ENCODE results near the gene FDXACB1.

The FDXACB1 gene

GRCh38 chr11:111918390-111919256 is 39.7 kb upstream of the FDXACB1 start, which contains the start of gene C11orf52:
TSS of gene C11orf52 (plus strand) at chr11:111918913. CDS start at chr11:111918973, 60 bp downstream.
- Histone ChIP-seq H3K27me3 (replicated peaks; ENCODE audit: control insufficient read depth, insufficient read depth, low read length, poor library complexity, severe bottlenecking) (peaks cover 7% of the 10 kb centered on the region), H3K36me3 (ENCODE audit: control insufficient read depth, insufficient read depth, low read length) (no peaks in the 10 kb centered on the region), H3K4me1 (ENCODE audit: control insufficient read depth, insufficient read depth, low read length, poor library complexity, severe bottlenecking) (no peaks in the 10 kb centered on the region), H3K9me3 (ENCODE audit: control insufficient read depth, low read length) (no peaks in the 10 kb centered on the region), H3K4me3 (ENCODE audit: insufficient read depth, low read depth, low read length, poor library complexity, severe bottlenecking) (no peak within 1 kb of the TSS), H3K27ac (ENCODE audit: insufficient read depth, low read length, poor library complexity, severe bottlenecking) (no peak within 1 kb of the TSS)
- no peak for DNase-seq

DNA sequence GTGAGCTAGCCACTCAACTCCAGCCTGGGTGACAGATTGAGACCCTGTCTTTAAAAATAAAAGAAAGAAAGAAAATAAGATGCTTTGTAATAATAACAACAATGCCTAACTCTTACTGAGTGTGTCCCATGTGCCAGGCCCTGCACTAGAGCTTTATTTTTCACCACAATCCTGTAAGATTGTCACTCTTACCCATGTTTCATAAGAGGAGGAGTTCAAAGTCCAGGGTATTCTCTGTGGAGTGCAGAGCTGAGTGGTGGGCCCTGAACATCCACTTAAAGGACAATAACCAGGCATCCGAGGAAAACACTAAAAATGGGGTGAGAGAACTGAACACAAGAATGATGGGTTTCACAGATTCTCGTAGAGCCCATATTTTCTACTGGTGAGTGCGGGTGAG is 38.8 kb upstream of the FDXACB1 start:
- Histone ChIP-seq H3K9me3 (ENCODE audit: control insufficient read depth, low read length) (no peaks in the 10 kb centered on the region), H3K36me3 (ENCODE audit: control insufficient read depth, insufficient read depth, low read length) (no peaks in the 10 kb centered on the region), H3K4me1 (ENCODE audit: control insufficient read depth, insufficient read depth, low read length, poor library complexity, severe bottlenecking) (no peaks in the 10 kb centered on the region), H3K27ac (ENCODE audit: insufficient read depth, low read length, poor library complexity, severe bottlenecking) (no peak overlapping the region), H3K4me3 (ENCODE audit: insufficient read depth, low read depth, low read length, poor library complexity, severe bottlenecking) (no peak overlapping the region), H3K27me3 (replicated peaks; ENCODE audit: control insufficient read depth, insufficient read depth, low read length, poor library complexity, severe bottlenecking) (peaks cover 7% of the 10 kb centered on the region)
- no peak for DNase-seq

DNA sequence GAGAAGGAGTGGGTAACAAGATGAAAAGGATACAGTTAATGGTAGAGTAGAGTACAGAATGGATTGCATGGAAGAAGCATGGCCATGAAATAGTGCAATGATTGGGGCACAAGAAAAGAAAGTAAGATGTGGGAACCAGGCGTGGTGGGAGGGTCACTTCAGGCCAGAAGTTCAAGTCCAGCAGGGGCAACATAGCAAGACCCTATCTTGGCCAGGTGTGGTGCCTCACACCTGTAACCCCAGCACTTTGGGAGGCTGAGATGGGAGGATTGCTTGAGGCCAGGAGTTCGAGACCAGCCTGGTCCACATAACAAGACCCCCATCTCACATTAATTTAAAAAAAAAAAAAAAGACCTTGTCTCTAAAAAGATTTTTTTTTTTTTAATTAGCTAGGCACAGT is 38.3 kb upstream of the FDXACB1 start:
- no peaks in the 10 kb centered on the region for H3K9me3 ChIP-seq (ENCODE audit: control insufficient read depth, low read length)
- peaks cover 10% of the 10 kb centered on the region for H3K27me3 ChIP-seq (replicated peaks; ENCODE audit: control insufficient read depth, insufficient read depth, low read length, poor library complexity, severe bottlenecking)
- no peaks in the 10 kb centered on the region for H3K4me1 ChIP-seq (ENCODE audit: control insufficient read depth, insufficient read depth, low read length, poor library complexity, severe bottlenecking)
- H3K4me3 ChIP-seq (ENCODE audit: insufficient read depth, low read depth, low read length, poor library complexity, severe bottlenecking): no peak overlapping the region
- no peaks in the 10 kb centered on the region for H3K36me3 ChIP-seq (ENCODE audit: control insufficient read depth, insufficient read depth, low read length)
- DNase-seq: no peak
- no peak overlapping the region for H3K27ac ChIP-seq (ENCODE audit: insufficient read depth, low read length, poor library complexity, severe bottlenecking)

GRCh38 chr11:111916768-111917167 is 37.8 kb upstream of the FDXACB1 start:
- Histone ChIP-seq H3K27ac (ENCODE audit: insufficient read depth, low read length, poor library complexity, severe bottlenecking) (no peak overlapping the region), H3K36me3 (ENCODE audit: control insufficient read depth, insufficient read depth, low read length) (no peaks in the 10 kb centered on the region), H3K4me1 (ENCODE audit: control insufficient read depth, insufficient read depth, low read length, poor library complexity, severe bottlenecking) (no peaks in the 10 kb centered on the region), H3K27me3 (replicated peaks; ENCODE audit: control insufficient read depth, insufficient read depth, low read length, poor library complexity, severe bottlenecking) (peaks cover 13% of the 10 kb centered on the region), H3K9me3 (ENCODE audit: control insufficient read depth, low read length) (no peaks in the 10 kb centered on the region), H3K4me3 (ENCODE audit: insufficient read depth, low read depth, low read length, poor library complexity, severe bottlenecking) (no peak overlapping the region)
- DNase-seq: no peak

DNA sequence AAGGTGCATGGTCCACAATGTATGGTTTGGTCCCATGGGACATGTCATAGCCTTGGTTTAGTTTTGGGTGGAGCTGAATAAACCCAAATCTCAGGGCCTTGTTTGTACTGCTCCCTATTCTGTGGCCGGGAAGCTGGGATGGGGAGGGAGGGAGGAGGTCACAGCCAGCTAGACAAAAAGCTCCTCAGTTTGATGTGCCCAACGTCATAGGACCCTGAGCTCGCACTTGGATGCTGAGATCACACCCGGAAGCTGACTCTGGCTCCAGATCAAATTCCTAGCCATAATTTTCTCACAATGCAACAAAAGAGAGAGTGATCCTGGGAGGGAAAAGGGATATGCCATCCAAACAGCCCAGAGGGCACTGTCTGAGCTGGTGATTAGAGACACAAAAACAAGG is 35.0 kb upstream of the FDXACB1 start:
- Histone ChIP-seq H3K27me3 (replicated peaks; ENCODE audit: control insufficient read depth, insufficient read depth, low read length, poor library complexity, severe bottlenecking) (peaks cover 17% of the 10 kb centered on the region), H3K4me1 (ENCODE audit: control insufficient read depth, insufficient read depth, low read length, poor library complexity, severe bottlenecking) (no peaks in the 10 kb centered on the region), H3K4me3 (ENCODE audit: insufficient read depth, low read depth, low read length, poor library complexity, severe bottlenecking) (no peak overlapping the region), H3K27ac (ENCODE audit: insufficient read depth, low read length, poor library complexity, severe bottlenecking) (no peak overlapping the region), H3K9me3 (ENCODE audit: control insufficient read depth, low read length) (no peaks in the 10 kb centered on the region), H3K36me3 (ENCODE audit: control insufficient read depth, insufficient read depth, low read length) (no peaks in the 10 kb centered on the region)
- DNase-seq: no peak

- no peak for DNase-seq
- Histone ChIP-seq H3K27ac (ENCODE audit: insufficient read depth, low read length, poor library complexity, severe bottlenecking) (no peak overlapping the region), H3K36me3 (ENCODE audit: control insufficient read depth, insufficient read depth, low read length) (no peaks in the 10 kb centered on the region), H3K27me3 (replicated peaks; ENCODE audit: control insufficient read depth, insufficient read depth, low read length, poor library complexity, severe bottlenecking) (peaks cover 17% of the 10 kb centered on the region), H3K9me3 (ENCODE audit: control insufficient read depth, low read length) (no peaks in the 10 kb centered on the region), H3K4me3 (ENCODE audit: insufficient read depth, low read depth, low read length, poor library complexity, severe bottlenecking) (no peak overlapping the region), H3K4me1 (ENCODE audit: control insufficient read depth, insufficient read depth, low read length, poor library complexity, severe bottlenecking) (no peaks in the 10 kb centered on the region)
Measured at GRCh38 chr11:111913031-111913861, 34.3 kb upstream of the FDXACB1 start.

DNA sequence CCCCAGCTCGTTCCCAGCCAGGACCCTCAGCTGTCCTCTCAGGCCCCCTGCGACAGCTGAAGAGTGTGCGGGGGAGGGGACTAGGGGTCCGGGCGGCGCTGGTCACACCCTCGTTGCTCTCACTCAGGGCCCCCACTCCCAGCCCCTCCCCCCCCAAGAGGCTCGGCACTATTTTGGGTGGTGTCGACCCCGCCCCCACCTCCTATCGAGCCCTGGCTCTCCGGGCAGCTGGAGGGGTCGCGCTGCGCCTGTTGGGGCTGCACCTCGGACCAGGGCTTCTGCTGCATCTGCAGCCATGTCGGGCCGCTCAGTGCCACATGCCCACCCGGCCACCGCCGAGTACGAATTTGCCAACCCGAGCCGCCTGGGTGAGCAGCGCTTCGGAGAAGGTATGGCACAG is 33.6 kb upstream of the FDXACB1 start, which contains the start of gene HSPB2:
HSPB2 (plus strand) TSS at position 200 of the 400 bp plus-strand sequence; CDS start at position 296, 96 bp downstream.
- Histone ChIP-seq H3K9me3 (ENCODE audit: control insufficient read depth, low read length) (no peaks in the 10 kb centered on the region), H3K4me1 (ENCODE audit: control insufficient read depth, insufficient read depth, low read length, poor library complexity, severe bottlenecking) (no peaks in the 10 kb centered on the region), H3K27me3 (replicated peaks; ENCODE audit: control insufficient read depth, insufficient read depth, low read length, poor library complexity, severe bottlenecking) (peaks cover 17% of the 10 kb centered on the region), H3K27ac (ENCODE audit: insufficient read depth, low read length, poor library complexity, severe bottlenecking) (no peak within 1 kb of the TSS), H3K36me3 (ENCODE audit: control insufficient read depth, insufficient read depth, low read length) (no peaks in the 10 kb centered on the region), H3K4me3 (ENCODE audit: insufficient read depth, low read depth, low read length, poor library complexity, severe bottlenecking) (no peak within 1 kb of the TSS)
- DNase-seq: no peak

- no peaks in the 10 kb centered on the region for H3K4me1 ChIP-seq (ENCODE audit: control insufficient read depth, insufficient read depth, low read length, poor library complexity, severe bottlenecking)
- no peaks in the 10 kb centered on the region for H3K9me3 ChIP-seq (ENCODE audit: control insufficient read depth, low read length)
- H3K4me3 ChIP-seq (ENCODE audit: insufficient read depth, low read depth, low read length, poor library complexity, severe bottlenecking): no peak within 1 kb of the TSS
- no peak for DNase-seq
- peaks cover 17% of the 10 kb centered on the region for H3K27me3 ChIP-seq (replicated peaks; ENCODE audit: control insufficient read depth, insufficient read depth, low read length, poor library complexity, severe bottlenecking)
- H3K36me3 ChIP-seq (ENCODE audit: control insufficient read depth, insufficient read depth, low read length): no peaks in the 10 kb centered on the region
- no peak within 1 kb of the TSS for H3K27ac ChIP-seq (ENCODE audit: insufficient read depth, low read length, poor library complexity, severe bottlenecking)
Measured at GRCh38 chr11:111911563-111912401, 32.8 kb upstream of the FDXACB1 start, which contains the start of gene CRYAB. TSS of gene CRYAB (minus strand) at chr11:111911770. CDS start at chr11:111911724, 46 bp downstream.

DNA sequence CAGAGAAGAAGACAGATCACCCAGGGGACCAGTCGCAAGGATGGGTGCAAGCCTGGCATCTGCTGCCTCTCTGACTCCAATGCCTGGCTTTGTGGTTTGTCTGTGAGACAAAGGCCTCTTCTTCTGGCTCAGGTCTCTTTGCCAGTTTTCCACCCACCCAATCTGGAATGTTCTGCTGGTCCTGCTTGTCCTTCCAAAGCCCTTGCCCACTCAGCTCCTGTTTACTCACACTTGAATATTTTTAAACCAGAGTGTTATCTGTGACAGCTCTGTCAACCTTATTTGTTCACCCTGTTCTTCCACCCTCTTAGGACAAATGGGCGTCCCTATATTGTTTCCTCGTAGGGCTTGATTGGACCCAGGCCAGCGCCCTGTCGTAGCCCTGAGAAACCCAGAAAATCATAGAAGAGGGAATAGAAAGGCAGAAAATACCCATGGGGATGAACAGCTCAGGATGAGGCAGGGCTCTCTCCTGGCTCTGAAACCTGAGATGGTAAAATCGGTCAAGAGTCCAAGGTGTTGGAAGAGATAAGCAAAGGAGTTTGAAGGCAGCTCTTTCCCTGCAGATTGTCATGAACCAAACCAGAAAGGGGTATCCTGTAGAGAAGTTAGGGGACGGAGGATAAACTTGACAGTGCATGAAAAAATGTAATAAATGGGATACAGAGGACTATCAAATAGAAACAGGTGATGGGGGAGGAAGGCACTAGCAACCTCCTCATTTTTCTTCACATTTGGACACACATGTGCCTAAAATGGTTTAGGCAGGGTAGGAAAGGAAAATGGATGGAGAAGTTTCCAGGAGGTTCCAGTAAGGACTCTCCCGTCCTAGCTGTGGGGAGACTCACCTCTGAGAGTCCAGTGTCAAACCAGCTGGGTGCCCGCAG is 32.0 kb upstream of the FDXACB1 start:
- H3K27me3 ChIP-seq (replicated peaks; ENCODE audit: control insufficient read depth, insufficient read depth, low read length, poor library complexity, severe bottlenecking): peaks cover 17% of the 10 kb centered on the region
- H3K4me1 ChIP-seq (ENCODE audit: control insufficient read depth, insufficient read depth, low read length, poor library complexity, severe bottlenecking): no peaks in the 10 kb centered on the region
- no peak overlapping the region for H3K4me3 ChIP-seq (ENCODE audit: insufficient read depth, low read depth, low read length, poor library complexity, severe bottlenecking)
- no peaks in the 10 kb centered on the region for H3K36me3 ChIP-seq (ENCODE audit: control insufficient read depth, insufficient read depth, low read length)
- no peak for DNase-seq
- no peaks in the 10 kb centered on the region for H3K9me3 ChIP-seq (ENCODE audit: control insufficient read depth, low read length)
- H3K27ac ChIP-seq (ENCODE audit: insufficient read depth, low read length, poor library complexity, severe bottlenecking): no peak overlapping the region
